Measurements from ENCODE around the gene CALU. TPM values are rescaled to one million over a fixed set of nuclear protein-coding genes. Genes with fewer than 3 reads are reported as not detected.
A peak's percentile ranks its signal among the peaks of the same experiment; 100 is the strongest.

The CALU gene
- total and polyA plus RNA-seq, 4 experiments from 2014 or later = 18.4 to 24.2 (median 22.0) TPM

DNA sequence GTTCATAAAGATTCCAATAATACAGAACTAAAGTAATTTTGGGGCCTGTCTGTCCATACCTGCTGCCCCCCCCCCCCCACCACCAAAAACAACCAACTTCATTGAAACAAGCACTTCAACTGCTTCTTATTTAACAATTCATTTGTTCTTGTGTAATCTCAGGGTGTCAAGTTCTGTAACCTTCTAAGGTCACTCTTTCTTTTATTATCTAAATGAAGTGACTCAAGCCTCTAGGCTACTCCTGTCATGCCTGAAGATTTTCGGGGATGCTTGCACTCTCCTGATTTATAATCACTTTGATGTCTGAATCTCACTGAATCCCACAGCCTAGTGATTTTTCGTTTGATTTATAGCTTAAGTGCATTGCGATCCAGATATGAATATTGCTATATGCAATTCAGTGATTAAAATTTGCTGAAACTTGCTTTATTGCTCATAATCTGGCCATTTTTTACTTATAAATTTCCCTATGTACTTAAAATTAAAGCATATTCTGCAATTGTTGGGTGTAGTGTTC is 39.9 kb upstream of the CALU start:
- Mint-ChIP-seq H3K27ac (no peak overlapping the region), H3K36me3 (peaks cover 0 to 2% of the 10 kb centered on the region in 2 donors), H3K27me3 (peaks cover 28 to 49% of the 10 kb centered on the region in 2 donors), H3K9me3 (peaks cover 0 to 2% (median 0%) of the 10 kb centered on the region in 8 donors), H3K4me1 (peaks cover 7 to 11% (median 10%) of the 10 kb centered on the region in 4 donors), H3K4me3 (no peak overlapping the region)
- ChIA-PET CTCF (ENCODE audit: partially characterized antibody) (interaction anchor here (1.1 kb wide), 2 partner anchors 12 to 22 kb away, joined by 3 read pairs; no protein-coding TSS in a partner anchor), POLR2A (ENCODE audit: partially characterized antibody) (no interaction called here)
- DNase-seq = no peak
- Histone ChIP-seq H3K27ac (ENCODE audit: low read depth, low read length) (no peak overlapping the region), H3K36me3 (ENCODE audit: insufficient read depth, low read length) (no peaks in the 10 kb centered on the region), H3K4me1 (ENCODE audit: insufficient read depth, low read length) (peaks cover 5% of the 10 kb centered on the region), H3K27me3 (ENCODE audit: insufficient read depth, low read length) (peaks cover 30% of the 10 kb centered on the region), H3K4me3 (ENCODE audit: low read length in 2 of 2) (no peak overlapping the region), H3K9me3 (ENCODE audit: control insufficient read depth in 1 of 2, low read length in 2 of 2) (no peaks in the 10 kb centered on the region)
- intact Hi-C loops (cut with micrococcal nuclease) = no loop called here

- ChIA-PET CTCF (ENCODE audit: partially characterized antibody) (interaction anchor here (1.1 kb wide), 2 partner anchors 11 to 22 kb away, joined by 3 read pairs; no protein-coding TSS in a partner anchor), POLR2A (ENCODE audit: partially characterized antibody) (no interaction called here)
- H3K4me1 ChIP-seq (ENCODE audit: insufficient read depth, low read length) = peaks cover 5% of the 10 kb centered on the region
- H3K9me3 ChIP-seq (ENCODE audit: control insufficient read depth in 1 of 2, low read length in 2 of 2) = no peaks in the 10 kb centered on the region
- no peak overlapping the region for H3K27ac ChIP-seq (ENCODE audit: low read depth, low read length)
- H3K36me3 ChIP-seq (ENCODE audit: insufficient read depth, low read length) = no peaks in the 10 kb centered on the region
- Mint-ChIP-seq H3K4me3 (no peak overlapping the region), H3K36me3 (peaks cover 0 to 2% of the 10 kb centered on the region in 2 donors), H3K27ac (no peak overlapping the region), H3K9me3 (peaks cover 0 to 2% (median 0%) of the 10 kb centered on the region in 8 donors), H3K27me3 (peaks cover 28 to 48% of the 10 kb centered on the region in 2 donors), H3K4me1 (peaks cover 7 to 11% (median 10%) of the 10 kb centered on the region in 4 donors)
- intact Hi-C loops (cut with micrococcal nuclease) = no loop called here
- DNase-seq = no peak
- peaks cover 30% of the 10 kb centered on the region for H3K27me3 ChIP-seq (ENCODE audit: insufficient read depth, low read length)
- no peak overlapping the region for H3K4me3 ChIP-seq (ENCODE audit: low read length in 2 of 2)
Observed at GRCh38 chr7:128699895-128700294, 39.3 kb upstream of the CALU start.

GRCh38 chr7:128701062-128701785 is 37.9 kb upstream of the CALU start:
- ChIA-PET POLR2A (ENCODE audit: partially characterized antibody) (no interaction called here), CTCF (ENCODE audit: partially characterized antibody) (no interaction called here)
- H3K27me3 Mint-ChIP-seq = peaks cover 26 to 42% of the 10 kb centered on the region in 2 donors
- Histone ChIP-seq H3K9me3 (ENCODE audit: control insufficient read depth in 1 of 2, low read length in 2 of 2) (no peaks in the 10 kb centered on the region), H3K36me3 (ENCODE audit: insufficient read depth, low read length) (no peaks in the 10 kb centered on the region), H3K27me3 (ENCODE audit: insufficient read depth, low read length) (peaks cover 26% of the 10 kb centered on the region), H3K4me1 (ENCODE audit: insufficient read depth, low read length) (peaks cover 5% of the 10 kb centered on the region), H3K4me3 (ENCODE audit: low read length in 2 of 2) (no peak overlapping the region), H3K27ac (ENCODE audit: low read depth, low read length) (no peak overlapping the region)
- peaks cover 0 to 2% (median 0%) of the 10 kb centered on the region in 8 donors for H3K9me3 Mint-ChIP-seq
- no peak overlapping the region for H3K27ac Mint-ChIP-seq
- H3K36me3 Mint-ChIP-seq = peaks cover 0 to 2% of the 10 kb centered on the region in 2 donors
- no peak for DNase-seq
- intact Hi-C loops (cut with micrococcal nuclease) = no loop called here
- no peak overlapping the region for H3K4me3 Mint-ChIP-seq
- peaks cover 7 to 11% (median 10%) of the 10 kb centered on the region in 4 donors for H3K4me1 Mint-ChIP-seq

DNA sequence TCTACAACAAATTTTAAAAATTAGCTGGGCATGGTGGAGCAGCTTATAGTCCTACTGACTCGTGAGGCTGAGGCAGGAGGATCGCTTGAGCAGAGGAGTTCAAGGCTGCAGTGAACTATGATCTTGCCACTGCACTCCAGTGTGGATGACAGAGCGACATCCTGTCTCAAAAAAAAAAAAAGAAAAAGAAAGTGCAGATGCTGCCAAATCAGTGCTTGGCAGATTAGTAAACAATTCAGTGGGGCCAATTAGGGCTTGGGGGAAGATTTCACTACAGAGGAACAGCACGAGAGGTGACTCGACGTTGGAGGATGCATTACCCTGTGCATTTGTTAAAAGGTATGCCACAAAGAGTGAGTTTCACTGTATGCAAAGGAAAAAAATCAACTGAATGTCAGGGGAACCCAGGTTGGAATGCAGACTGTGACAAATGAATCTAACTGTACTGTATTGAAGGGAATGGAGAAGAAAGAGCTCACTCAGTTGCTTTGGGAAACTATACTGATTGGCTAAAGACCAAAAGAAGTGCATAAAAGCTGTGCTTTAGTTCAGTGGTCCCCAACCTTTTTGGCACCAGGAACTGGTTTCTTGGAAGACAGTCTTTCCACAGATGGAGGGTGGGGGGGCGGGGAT is 35.4 kb upstream of the CALU start:
- Histone ChIP-seq H3K4me1 (ENCODE audit: insufficient read depth, low read length) (no peaks in the 10 kb centered on the region), H3K36me3 (ENCODE audit: insufficient read depth, low read length) (no peaks in the 10 kb centered on the region), H3K9me3 (ENCODE audit: control insufficient read depth in 1 of 2, low read length in 2 of 2) (no peaks in the 10 kb centered on the region), H3K27me3 (ENCODE audit: insufficient read depth, low read length) (peaks cover 11% of the 10 kb centered on the region), H3K27ac (ENCODE audit: low read depth, low read length) (no peak overlapping the region), H3K4me3 (ENCODE audit: low read length in 2 of 2) (no peak overlapping the region)
- H3K4me3 Mint-ChIP-seq = no peak overlapping the region
- H3K27me3 Mint-ChIP-seq = peaks cover 11 to 18% of the 10 kb centered on the region in 2 donors
- H3K36me3 Mint-ChIP-seq = no peaks in the 10 kb centered on the region
- intact Hi-C loops (cut with micrococcal nuclease) = no loop called here
- ChIA-PET CTCF (ENCODE audit: partially characterized antibody) (no interaction called here), POLR2A (ENCODE audit: partially characterized antibody) (no interaction called here)
- no peak for DNase-seq
- peaks cover 0 to 2% (median under 1%) of the 10 kb centered on the region in 4 donors for H3K4me1 Mint-ChIP-seq
- peak overlapping the region in 1 of 7 donors; percentile 1 for H3K27ac Mint-ChIP-seq
- H3K9me3 Mint-ChIP-seq = no peaks in the 10 kb centered on the region

DNA sequence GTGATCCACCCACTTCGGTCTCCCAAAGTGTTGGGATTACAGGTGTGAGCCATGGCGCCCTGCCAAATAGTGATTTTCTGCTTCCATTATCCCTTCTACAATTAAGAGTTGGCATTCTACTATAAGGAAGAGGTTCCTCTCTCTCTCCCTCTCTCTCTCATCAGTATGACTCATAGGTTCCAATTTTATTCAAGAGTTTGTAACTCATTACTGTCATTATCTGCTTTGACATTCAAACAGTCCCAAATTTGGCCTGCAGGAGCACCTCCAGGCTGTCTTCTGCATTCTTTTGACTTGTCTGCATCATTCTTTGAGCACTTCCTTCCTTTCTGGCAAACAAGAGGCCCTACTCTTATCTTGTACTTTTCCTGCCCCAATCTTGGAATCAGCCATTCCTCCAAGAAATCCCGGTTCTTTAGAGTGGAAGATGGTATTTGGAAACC is 33.2 kb upstream of the CALU start:
- intact Hi-C loops (cut with micrococcal nuclease) = no loop called here

DNA sequence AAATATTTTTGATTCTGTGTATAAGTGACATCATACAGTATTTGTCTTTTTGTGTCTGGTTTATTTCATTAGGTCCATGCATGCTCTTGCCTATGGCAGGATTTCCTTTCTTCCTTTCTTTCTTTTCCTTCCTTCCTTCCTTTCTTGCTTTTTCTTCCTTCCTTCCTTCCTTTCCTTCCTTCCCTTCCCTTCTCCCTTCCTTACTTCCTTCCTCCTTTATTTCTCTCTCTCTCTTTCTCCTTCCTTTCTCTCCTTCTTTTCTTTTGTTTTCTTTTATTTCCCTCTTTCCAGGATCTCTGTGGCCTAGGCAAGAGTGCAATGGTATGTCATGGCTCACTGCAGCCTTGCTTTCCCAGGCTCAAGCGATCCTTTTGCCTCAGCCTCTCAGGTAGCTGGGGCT is 31.4 kb upstream of the CALU start:
- Mint-ChIP-seq H3K36me3 (no peaks in the 10 kb centered on the region), H3K4me1 (peaks cover 0 to 2% (median under 1%) of the 10 kb centered on the region in 4 donors), H3K27ac (no peak overlapping the region), H3K9me3 (peaks cover 0 to 4% (median 0%) of the 10 kb centered on the region in 8 donors), H3K27me3 (peaks cover 2 to 4% of the 10 kb centered on the region in 2 donors), H3K4me3 (no peak overlapping the region)
- H3K9me3 ChIP-seq (ENCODE audit: control insufficient read depth in 1 of 2, low read length in 2 of 2) = no peaks in the 10 kb centered on the region
- no peaks in the 10 kb centered on the region for H3K36me3 ChIP-seq (ENCODE audit: insufficient read depth, low read length)
- no peak overlapping the region for H3K27ac ChIP-seq (ENCODE audit: low read depth, low read length)
- ChIA-PET CTCF (ENCODE audit: partially characterized antibody) (no interaction called here), POLR2A (ENCODE audit: partially characterized antibody) (no interaction called here)
- H3K4me1 ChIP-seq (ENCODE audit: insufficient read depth, low read length) = no peaks in the 10 kb centered on the region
- intact Hi-C loops (cut with micrococcal nuclease) = no loop called here
- DNase-seq = no peak
- no peaks in the 10 kb centered on the region for H3K27me3 ChIP-seq (ENCODE audit: insufficient read depth, low read length)
- no peak overlapping the region for H3K4me3 ChIP-seq (ENCODE audit: low read length in 2 of 2)

More for the DNA sequence above, 33.2 kb upstream of the CALU start:
- DNase-seq = no peak
- Mint-ChIP-seq H3K9me3 (no peaks in the 10 kb centered on the region), H3K36me3 (no peaks in the 10 kb centered on the region), H3K27me3 (peaks cover 4 to 6% of the 10 kb centered on the region in 2 donors), H3K4me3 (no peak overlapping the region), H3K4me1 (peaks cover 0 to 2% (median under 1%) of the 10 kb centered on the region in 4 donors), H3K27ac (no peak overlapping the region)
- ChIA-PET POLR2A (ENCODE audit: partially characterized antibody) (no interaction called here), CTCF (ENCODE audit: partially characterized antibody) (no interaction called here)
- Histone ChIP-seq H3K27ac (ENCODE audit: low read depth, low read length) (no peak overlapping the region), H3K4me3 (ENCODE audit: low read length in 2 of 2) (no peak overlapping the region), H3K36me3 (ENCODE audit: insufficient read depth, low read length) (no peaks in the 10 kb centered on the region), H3K9me3 (ENCODE audit: control insufficient read depth in 1 of 2, low read length in 2 of 2) (no peaks in the 10 kb centered on the region), H3K27me3 (ENCODE audit: insufficient read depth, low read length) (peaks cover 1% of the 10 kb centered on the region), H3K4me1 (ENCODE audit: insufficient read depth, low read length) (no peaks in the 10 kb centered on the region)

DNA sequence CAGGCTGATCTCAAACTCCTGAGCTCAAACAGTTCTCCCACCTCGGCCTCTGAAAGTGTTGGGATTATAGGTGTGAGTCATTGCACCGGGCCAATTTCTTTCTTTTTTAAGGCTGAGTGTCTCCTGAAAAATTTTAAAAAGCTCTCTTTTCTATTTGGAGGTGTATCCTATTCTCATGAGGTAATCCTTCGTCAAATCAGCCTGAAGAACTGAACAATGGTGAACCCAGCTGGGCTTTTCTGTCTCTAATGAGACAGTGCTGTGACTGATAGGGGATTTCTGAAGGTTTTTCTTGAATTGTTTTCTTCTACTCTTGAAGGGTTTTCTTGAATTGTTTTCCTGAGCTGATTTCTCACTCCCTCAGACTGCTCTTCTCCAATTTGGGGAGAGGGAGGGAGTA is 30.9 kb upstream of the CALU start:
- Histone ChIP-seq H3K9me3 (ENCODE audit: control insufficient read depth in 1 of 2, low read length in 2 of 2) (no peaks in the 10 kb centered on the region), H3K4me1 (ENCODE audit: insufficient read depth, low read length) (no peaks in the 10 kb centered on the region), H3K27ac (ENCODE audit: low read depth, low read length) (no peak overlapping the region), H3K36me3 (ENCODE audit: insufficient read depth, low read length) (no peaks in the 10 kb centered on the region), H3K4me3 (ENCODE audit: low read length in 2 of 2) (no peak overlapping the region), H3K27me3 (ENCODE audit: insufficient read depth, low read length) (no peaks in the 10 kb centered on the region)
- intact Hi-C loops (cut with micrococcal nuclease) = no loop called here
- H3K27ac Mint-ChIP-seq = no peak overlapping the region
- H3K27me3 Mint-ChIP-seq = peaks cover 2 to 4% of the 10 kb centered on the region in 2 donors
- POLR2A ChIA-PET (ENCODE audit: partially characterized antibody) = no interaction called here
- H3K4me3 Mint-ChIP-seq = no peak overlapping the region
- DNase-seq = no peak
- H3K4me1 Mint-ChIP-seq = peaks cover 0 to 2% (median under 1%) of the 10 kb centered on the region in 4 donors
- peaks cover 0 to 4% (median 0%) of the 10 kb centered on the region in 8 donors for H3K9me3 Mint-ChIP-seq
- peaks cover 0 to 3% of the 10 kb centered on the region in 2 donors for H3K36me3 Mint-ChIP-seq
- CTCF ChIA-PET (ENCODE audit: partially characterized antibody) = no interaction called here

All from CD4-positive, alpha-beta memory T cell (primary cell).